ENCODE results near the gene THAP12. TPM values are rescaled to one million over a fixed set of nuclear protein-coding genes. Genes with fewer than 3 reads are reported as not detected.

The THAP12 gene
- total and polyA plus RNA-seq, 10 of the 15 experiments (the other 5 are each of a cell fraction or from before 2014, with no cell fraction given), result 12.6 to 45.6 (median 22.3) TPM

- no peaks in the 10 kb centered on the region; the same call in 1 of the 2 replicates for H3K79me2 ChIP-seq (ENCODE audit: control insufficient read depth, insufficient read depth, low read length)
- H3K4me2 ChIP-seq (ENCODE audit: control insufficient read depth, insufficient read depth), result no peak overlapping the region
- POLR2A ChIA-PET, result no interaction called here
- H2AFZ ChIP-seq (ENCODE audit: control insufficient read depth, low read depth, low read length), result no peak overlapping the region
- H3K4me1 ChIP-seq (ENCODE audit: control insufficient read depth, insufficient read depth, low read length), result no peaks in the 10 kb centered on the region
- no TSS peak for BruUV-seq (replicated peaks)
- CTCF ChIA-PET, result no interaction called here
- SMC1A ChIA-PET (ENCODE audit: uncharacterized antibody, unreplicated experiment), result no interaction called here
- in situ Hi-C loops (cut with MboI), result no loop called here
- peaks cover 2% of the 10 kb centered on the region; the same call in 1 of the 2 replicates for H4K20me1 ChIP-seq (ENCODE audit: control insufficient read depth, insufficient read depth)
- no peak for DNase-seq (ENCODE audit: low read depth, low spot score)
- ATAC-seq, result no peak
- intact Hi-C loops (cut with micrococcal nuclease; ENCODE audit: unreplicated experiment), result no loop called here
- H3K27ac ChIP-seq (ENCODE audit: control insufficient read depth, insufficient read depth), result no peak overlapping the region
- RAD21 ChIA-PET (ENCODE audit: unreplicated experiment), result no interaction called here
- H3K9me3 ChIP-seq (replicated peaks; ENCODE audit: control insufficient read depth, insufficient read depth, low read length), result no peaks in the 10 kb centered on the region
- FAIRE-seq, result no peak
- H3K27me3 ChIP-seq (replicated peaks in 1 of 2; ENCODE audit: control insufficient read depth in 2 of 2, insufficient read depth in 2 of 2, low read length in 1 of 2), result no peaks in the 10 kb centered on the region
- no peak overlapping the region for H3K4me3 ChIP-seq
- H3K36me3 ChIP-seq (ENCODE audit: control insufficient read depth in 2 of 2, insufficient read depth in 2 of 2, low read length in 1 of 2), result no peaks in the 10 kb centered on the region
- 89% methylated on average over 1 of the region's 1 CpG for WGBS (ENCODE audit: insufficient coverage, insufficient replicate concordance, low lambda C conversion rate, missing lambda C conversion rate)
- TF ChIP-seq IRF3 (IDR thresholded peaks at IDR 0.05) (no peak), ZBTB33 (IDR thresholded peaks at IDR 0.05) (no peak), CHD2 (IDR thresholded peaks at IDR 0.05; ENCODE audit: borderline replicate concordance, low read depth, low read length) (no peak), TAF1 (IDR thresholded peaks at IDR 0.05; ENCODE audit: borderline replicate concordance, low read depth, low read length) (no peak), CBFB (IDR thresholded peaks at IDR 0.05; ENCODE audit: low read depth) (no peak), RB1 (IDR thresholded peaks at IDR 0.05; ENCODE audit: borderline replicate concordance) (no peak), ATF3 (IDR thresholded peaks at IDR 0.05; ENCODE audit: borderline replicate concordance, extremely low read depth, low read depth, low read length) (no peak), CBX3 (IDR thresholded peaks at IDR 0.05; ENCODE audit: borderline replicate concordance, low read depth) (no peak), NRF1 (conservative IDR thresholded peaks at IDR 0.05; ENCODE audit: low read depth, low read length) (no peak), CHD4 (IDR thresholded peaks at IDR 0.05) (no peak), PAX8 (IDR thresholded peaks at IDR 0.05) (no peak), SPI1 (IDR thresholded peaks at IDR 0.05; ENCODE audit: borderline replicate concordance, insufficient read depth, low read depth, low read length) (no peak), SIN3A (IDR thresholded peaks at IDR 0.05; ENCODE audit: low read depth, low read length) (no peak), CREM (IDR thresholded peaks at IDR 0.05; ENCODE audit: low read depth) (no peak), HDGF (IDR thresholded peaks at IDR 0.05) (no peak), IKZF1 (conservative IDR thresholded peaks at IDR 0.05) (no peak), FOS (IDR thresholded peaks at IDR 0.05; ENCODE audit: borderline replicate concordance, extremely low read depth, insufficient read length) (no peak), E2F8 (IDR thresholded peaks at IDR 0.05; ENCODE audit: low read depth, partially characterized antibody) (no peak)
- no peak overlapping the region for H3K9ac ChIP-seq (ENCODE audit: control insufficient read depth, insufficient read depth, low read length)
Measured at GRCh38 chr11:76368490-76368889, 12.4 kb downstream of the THAP12 start.

Data from GM12878 (cell line).